Activated T-cell treated with anti-CD3 and anti-CD28 coated beads, Interleukin-2, amount 50 U/mL, for 48 hours (primary cell): ENCODE data around the gene FBN1.

ENCODE experiments used
- DNase-seq, 2 experiments: peaks; one replicate each; pipeline ENCODE4 v3.0.0-alpha.2; 2020

Gene FBN1

GRCh38 chr15:48645558-48646330 lies at the start of gene FBN1:
FBN1 (minus strand) TSS chr15:48645709; CDS start chr15:48644769, 940 bp downstream.
- DNase-seq, result peak; percentile 32 to 42

- no peak for DNase-seq
These were observed 48.0 kb upstream of the FBN1 start for GRCh38 chr15:48693484-48693883.

DNA sequence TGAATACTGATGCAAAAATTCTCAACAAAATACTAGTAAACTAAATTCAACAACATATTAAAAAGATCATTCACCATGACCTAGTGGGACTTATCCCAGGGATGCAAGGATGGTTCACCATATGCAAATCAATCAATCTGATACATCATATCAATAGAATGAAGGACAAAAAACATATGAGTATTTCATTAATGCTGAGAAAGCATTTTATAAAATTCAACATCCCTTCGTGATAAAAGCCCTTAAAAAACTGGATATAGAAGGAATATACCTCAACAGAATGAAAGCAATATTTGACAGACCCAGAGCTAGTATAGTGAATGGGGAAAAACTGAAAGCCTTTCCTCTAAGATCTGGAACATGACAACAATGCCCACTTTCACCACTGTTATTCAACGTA lies 43.0 kb upstream of the FBN1 start:
- DNase-seq, result no peak

- DNase-seq, result no peak
These were observed 38.7 kb upstream of the FBN1 start for GRCh38 chr15:48683991-48684765.

GRCh38 chr15:48682942-48683651 lies 37.6 kb upstream of the FBN1 start:
- DNase-seq, result no peak

DNA sequence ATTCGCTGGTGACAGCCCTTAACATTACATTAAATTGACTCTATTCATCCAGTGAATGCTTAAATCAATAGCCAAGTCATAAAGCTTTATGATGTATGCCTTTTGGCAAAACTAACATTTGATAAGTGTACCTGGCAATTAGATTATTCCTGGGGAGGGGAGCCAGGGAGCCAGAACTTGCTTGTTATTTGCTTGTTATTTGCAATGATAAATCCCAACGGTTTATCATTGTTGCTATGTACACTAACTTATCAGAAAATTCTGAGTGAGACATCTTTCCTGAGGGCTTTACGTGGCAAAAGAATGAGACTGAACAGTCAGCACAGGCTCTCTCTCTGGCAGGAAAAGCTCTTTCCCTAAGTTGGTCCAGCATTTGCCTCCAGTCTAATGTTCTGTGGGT lies 35.8 kb upstream of the FBN1 start:
- DNase-seq, result no peak

DNA sequence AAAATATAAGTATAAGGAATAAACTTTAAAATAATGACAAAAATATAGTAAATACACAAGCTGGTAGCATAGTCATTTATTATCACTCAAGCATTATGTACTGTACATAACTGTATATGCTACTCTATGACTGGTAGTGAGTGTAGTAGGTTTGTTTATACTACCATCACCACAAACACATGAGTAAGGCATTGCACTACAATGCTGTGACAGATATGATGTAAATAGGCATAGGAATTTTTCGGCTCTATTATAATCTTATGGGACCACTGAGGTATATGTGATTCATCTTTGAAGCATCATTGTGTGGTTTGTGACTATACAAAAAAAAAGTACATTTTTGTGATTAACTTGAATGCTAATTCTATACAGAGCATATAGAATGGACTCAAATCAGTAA lies 35.3 kb upstream of the FBN1 start:
- no peak for DNase-seq

GRCh38 chr15:48679952-48680351 lies 34.4 kb upstream of the FBN1 start:
- no peak for DNase-seq

- DNase-seq, result no peak
These were observed 33.3 kb upstream of the FBN1 start for GRCh38 chr15:48678851-48679250.

- DNase-seq, result no peak
These were observed 32.3 kb upstream of the FBN1 start for GRCh38 chr15:48677821-48678220.

GRCh38 chr15:48675436-48675835 lies 29.9 kb upstream of the FBN1 start:
- DNase-seq, result no peak

GRCh38 chr15:48674876-48675275 lies 29.4 kb upstream of the FBN1 start:
- no peak for DNase-seq

GRCh38 chr15:48672206-48672605 lies 26.7 kb upstream of the FBN1 start:
- no peak for DNase-seq

DNA sequence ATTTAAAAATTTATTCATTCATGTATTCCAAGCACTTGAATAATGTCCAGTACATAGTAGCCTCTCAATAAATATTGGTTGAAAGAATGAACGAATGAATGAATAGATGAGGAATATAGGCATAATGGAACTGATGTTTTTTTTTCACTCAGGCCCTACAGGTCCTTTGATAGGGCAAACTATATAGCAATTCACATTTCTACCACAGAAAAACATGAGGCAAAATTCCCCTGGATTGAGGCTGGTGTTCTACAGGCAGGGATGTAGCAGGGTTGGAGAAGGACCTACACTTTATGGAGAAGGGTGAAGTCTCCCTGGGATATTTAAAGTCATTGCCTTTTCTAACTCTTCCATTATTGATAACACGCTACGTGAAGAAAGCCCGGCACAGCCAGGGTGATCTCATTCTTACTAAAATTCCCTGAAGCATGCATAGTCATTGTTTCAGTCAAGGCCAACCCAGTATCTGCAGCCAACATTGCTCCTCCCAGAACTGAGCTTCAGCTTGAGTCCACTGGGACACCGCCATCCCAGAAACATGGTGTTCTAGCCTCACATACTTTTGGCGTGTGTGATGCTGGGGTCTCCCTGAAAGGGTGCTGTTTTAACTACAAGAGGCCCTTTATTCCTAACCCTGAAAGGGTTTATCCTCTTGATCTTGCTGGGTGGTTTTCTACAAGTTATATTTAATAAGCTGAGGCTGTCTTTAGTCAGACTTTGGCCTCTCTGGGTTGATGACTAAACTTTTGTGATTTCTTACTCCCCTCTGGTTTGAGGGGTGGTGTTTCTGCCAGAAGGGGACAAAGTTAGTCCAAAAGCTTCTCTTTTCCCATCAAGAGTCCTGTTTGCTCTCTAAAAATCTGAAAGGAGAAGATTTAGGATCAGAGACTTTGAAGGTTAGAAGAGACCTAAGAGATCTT lies 25.9 kb upstream of the FBN1 start:
- DNase-seq, result no peak

- DNase-seq, result no peak
These were observed 22.2 kb upstream of the FBN1 start for GRCh38 chr15:48667701-48668100.

DNA sequence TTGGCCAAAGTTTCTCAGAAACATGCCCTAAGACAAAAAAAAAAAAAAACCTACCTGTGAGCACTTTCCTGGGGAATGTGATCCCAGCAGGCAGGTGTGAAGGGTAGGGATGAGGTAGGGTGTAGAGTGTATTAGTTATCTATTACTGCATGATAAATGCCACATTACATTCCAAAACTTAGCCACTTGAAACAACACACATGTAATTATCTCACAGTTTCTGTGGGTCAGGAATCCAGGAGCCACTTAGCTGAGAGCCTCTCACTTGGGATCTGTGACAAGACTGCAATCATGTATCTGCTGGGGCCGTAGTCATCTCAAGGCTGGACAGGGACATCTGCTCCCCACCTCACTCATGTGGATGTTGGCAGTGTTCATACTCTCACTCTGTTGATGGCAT lies 18.9 kb upstream of the FBN1 start:
- DNase-seq, result no peak

DNA sequence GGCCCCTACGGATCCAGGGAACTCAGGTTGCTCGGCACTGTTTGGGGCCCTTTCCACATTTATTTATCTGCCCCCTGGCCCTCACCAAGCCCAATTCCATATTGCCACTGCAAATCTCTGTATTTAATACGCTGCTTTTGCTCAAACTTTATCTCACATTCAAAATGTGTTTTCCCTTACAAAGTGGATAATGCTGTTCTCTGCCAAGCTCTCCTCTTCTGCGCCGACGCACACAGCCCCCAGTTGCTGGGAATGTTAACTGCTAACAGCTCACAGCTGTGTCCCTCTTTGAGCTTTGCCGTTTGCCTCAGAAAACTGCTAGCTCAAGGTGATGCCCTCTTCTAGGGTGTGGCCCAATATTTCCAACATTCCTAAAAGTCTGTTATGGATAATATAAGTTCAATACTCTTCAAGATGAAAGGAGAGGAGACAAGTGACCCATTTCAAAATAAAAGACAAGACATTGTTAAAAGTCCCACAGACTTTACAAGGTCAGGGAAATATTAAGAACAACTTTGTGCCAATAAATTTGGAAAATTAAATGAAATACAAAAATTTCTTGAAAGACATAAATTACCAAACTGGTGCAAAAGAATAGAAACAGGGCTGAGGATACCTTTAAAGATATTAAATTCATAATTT lies 12.6 kb upstream of the FBN1 start:
- DNase-seq, result no peak

GRCh38 chr15:48654801-48655200 lies 9.3 kb upstream of the FBN1 start:
- no peak for DNase-seq

GRCh38 chr15:48653913-48654670 lies 8.6 kb upstream of the FBN1 start:
- no peak for DNase-seq

- DNase-seq, result no peak
These were observed 7.7 kb upstream of the FBN1 start for GRCh38 chr15:48653216-48653615.

GRCh38 chr15:48652510-48653076 lies 7.1 kb upstream of the FBN1 start:
- DNase-seq, result no peak
